Measurements from ENCODE around the gene CATSPERE. TPM values are rescaled to one million over a fixed set of nuclear protein-coding genes. Genes with fewer than 3 reads are reported as not detected.
A peak's percentile ranks its signal among the peaks of the same experiment; 100 is the strongest.

Gene CATSPERE
- total and polyA plus RNA-seq, 9 of the 15 experiments (the other 6 are each of a cell fraction or from before 2014, with no cell fraction given), result 0.06 to 0.16 (median 0.09) TPM; not detected in 3

DNA sequence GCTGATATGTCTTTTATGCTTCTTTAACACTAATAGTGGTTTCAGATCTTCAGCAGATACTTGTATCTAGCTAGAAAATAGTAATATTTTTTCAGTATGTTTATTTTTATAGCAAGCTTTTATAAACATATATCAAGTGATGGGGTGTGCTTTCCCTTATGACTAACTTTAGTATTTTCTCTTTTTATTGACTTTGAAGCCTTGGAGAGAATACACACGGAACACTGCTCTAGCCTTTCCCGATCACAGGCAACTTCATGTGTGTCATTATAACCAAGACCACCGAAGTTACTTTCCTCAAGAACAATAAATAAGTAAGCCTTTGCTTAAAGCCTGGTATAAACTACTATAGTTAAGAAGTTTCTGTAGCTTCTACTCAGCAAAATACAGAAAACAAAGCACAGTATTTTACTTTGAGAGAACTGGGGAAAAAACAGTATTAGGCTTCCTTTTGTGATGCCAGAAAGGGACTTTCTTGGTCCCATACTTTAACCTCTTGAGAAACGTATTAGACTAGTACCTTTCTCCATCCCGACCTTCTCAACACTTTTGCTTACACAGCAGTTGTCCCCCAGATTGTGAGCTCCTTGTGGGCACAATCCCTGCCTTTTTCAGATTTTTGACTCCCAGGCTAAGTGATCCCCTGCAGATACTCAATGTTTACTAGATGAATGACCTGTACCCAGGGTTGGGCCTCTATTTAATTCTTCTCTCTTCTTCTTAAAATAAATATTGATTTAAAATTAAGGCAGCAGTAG is 12.6 kb upstream of the CATSPERE start:
- intact Hi-C loops (cut with micrococcal nuclease), result no loop called here
- Histone ChIP-seq H3K27me3 (ENCODE audit: control insufficient read depth in 2 of 2, insufficient read depth in 2 of 2, low read length in 2 of 2) (no peaks in the 10 kb centered on the region), H3K27ac (ENCODE audit: extremely low read depth, low read depth, low read length) (no peak overlapping the region), H3K79me2 (ENCODE audit: control insufficient read depth, insufficient read depth, low read length) (peaks cover 80% of the 10 kb centered on the region), H3K9ac (ENCODE audit: insufficient read depth in 1 of 2, low read depth in 2 of 2, low read length in 2 of 2) (peak overlapping the region in 1 of 2 experiments; percentile 7; a peak in 1 of 4 replicates), H3K9me3 (replicated peaks; ENCODE audit: control insufficient read depth, insufficient read depth, low read depth, low read length) (peaks cover 8% of the 10 kb centered on the region), H3K4me1 (replicated peaks in 1 of 2; ENCODE audit: control insufficient read depth in 2 of 2, insufficient read depth in 2 of 2, low read length in 2 of 2) (peaks cover 11 to 27% of the 10 kb centered on the region in 2 experiments; a peak in 4 of 5 replicates), H3K4me3 (no peak overlapping the region), H3K4me2 (ENCODE audit: insufficient read depth, low read length) (peak overlapping the region; percentile 39), H3K9me1 (ENCODE audit: control insufficient read depth, insufficient read depth, low read length) (no peaks in the 10 kb centered on the region), H4K20me1 (replicated peaks; ENCODE audit: control insufficient read depth, insufficient read depth, low read length) (no peaks in the 10 kb centered on the region), H2AFZ (ENCODE audit: low read depth, low read length) (no peak overlapping the region), H3K36me3 (ENCODE audit: control insufficient read depth, insufficient read depth, low read length) (peaks cover 59% of the 10 kb centered on the region)
- 52% methylated on average over 5 of the region's 5 CpGs for whole genome bisulfite sequencing (ENCODE audit: insufficient coverage, low coverage, missing lambda C conversion rate)
- DNase-seq (ENCODE audit: extremely low read depth in 1 of 4, low spot score in 3 of 4), result no peak
- ATAC-seq, result no peak
- CTCF ChIA-PET (ENCODE audit: low intra/inter-chr PET ratio), result no interaction called here
- BruUV-seq (replicated peaks), result no TSS peak
- in situ Hi-C loops (cut with MboI), result no loop called here
- FAIRE-seq, result peak; percentile 54
- POLR2A ChIA-PET, result interaction anchor here (0.6 to 1.1 kb wide), 2 partner anchors 24 to 25 kb away, joined by 3 read pairs; no protein-coding TSS in a partner anchor
- TF ChIP-seq MAFF (IDR thresholded peaks at IDR 0.05; ENCODE audit: low read length) (0 out of 2 replicates have a peak, but pooled peaks have one; percentile 11), MAFG (tag; conservative IDR thresholded peaks at IDR 0.05) (peak; percentile 36; the same call in 1 of the 2 replicates), GTF2F1 (IDR thresholded peaks at IDR 0.05; ENCODE audit: low read depth, low read length) (no peak), RBM15 (IDR thresholded peaks at IDR 0.05; ENCODE audit: insufficient read depth, low read length) (no peak), ZNF316 (IDR thresholded peaks at IDR 0.05) (peak; percentile 83), C11orf30 (IDR thresholded peaks at IDR 0.05; ENCODE audit: low read depth) (peak; percentile 77), ZNF766 (CRISPR knock-in tag; conservative IDR thresholded peaks at IDR 0.05) (no peak)
